HG02623 (cell line): Measurements from ENCODE around the gene CAMK1G.

Experiments used
- ATAC-seq: cut with Tn5 transposase; IDR thresholded peaks from one replicate; pipeline ENCODE4 v1.9.1; 2021; ENCODE audit warnings: moderate library complexity; ENCODE audit not compliant: unreplicated experiment

The CAMK1G gene

GRCh38 chr1:209618291-209618690 lies 34.8 kb downstream of the CAMK1G start:
- no peak for ATAC-seq

- ATAC-seq: no peak
Observed at GRCh38 chr1:209618756-209619420, 35.4 kb downstream of the CAMK1G start.

- no peak for ATAC-seq
Observed at GRCh38 chr1:209619696-209620486, 36.4 kb downstream of the CAMK1G start.

DNA sequence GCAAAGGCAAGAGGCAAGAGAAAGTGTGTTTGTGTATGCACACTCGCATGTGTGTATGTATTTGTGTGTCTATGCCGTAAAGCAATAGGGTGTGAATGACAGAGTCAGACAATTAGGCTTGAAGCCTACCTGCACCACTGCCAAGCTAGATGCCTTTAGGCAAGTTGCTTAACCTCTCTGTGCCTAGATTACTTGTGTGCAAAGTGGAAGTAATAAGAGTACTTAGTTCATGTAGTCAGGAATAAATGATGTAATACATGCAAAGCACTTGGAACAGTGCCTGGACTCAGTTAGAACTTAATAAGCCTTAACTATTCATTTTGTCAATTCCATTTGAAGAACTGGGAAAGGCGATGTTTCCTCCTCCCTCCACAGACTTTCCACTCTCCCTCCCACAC lies 37.0 kb downstream of the CAMK1G start:
- no peak for ATAC-seq

DNA sequence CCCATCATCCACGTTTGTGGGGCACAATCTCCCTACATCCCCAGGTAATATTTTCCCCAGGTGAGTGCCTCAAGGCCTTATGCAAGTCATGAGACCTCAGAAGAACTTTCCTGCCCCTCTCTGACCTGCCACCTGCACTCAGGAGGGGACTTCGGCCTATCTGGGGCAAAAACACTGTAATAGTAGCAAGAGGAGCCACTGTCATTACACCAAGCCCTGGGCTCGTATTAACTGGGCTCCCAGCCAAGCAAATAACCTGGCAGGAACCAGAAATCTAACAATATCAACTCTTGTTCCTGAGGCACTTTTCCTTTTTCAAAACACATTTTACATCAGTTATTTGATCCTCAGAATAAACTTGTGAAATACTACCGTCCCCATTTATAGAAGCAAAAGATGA lies 37.8 kb downstream of the CAMK1G start:
- no peak for ATAC-seq

DNA sequence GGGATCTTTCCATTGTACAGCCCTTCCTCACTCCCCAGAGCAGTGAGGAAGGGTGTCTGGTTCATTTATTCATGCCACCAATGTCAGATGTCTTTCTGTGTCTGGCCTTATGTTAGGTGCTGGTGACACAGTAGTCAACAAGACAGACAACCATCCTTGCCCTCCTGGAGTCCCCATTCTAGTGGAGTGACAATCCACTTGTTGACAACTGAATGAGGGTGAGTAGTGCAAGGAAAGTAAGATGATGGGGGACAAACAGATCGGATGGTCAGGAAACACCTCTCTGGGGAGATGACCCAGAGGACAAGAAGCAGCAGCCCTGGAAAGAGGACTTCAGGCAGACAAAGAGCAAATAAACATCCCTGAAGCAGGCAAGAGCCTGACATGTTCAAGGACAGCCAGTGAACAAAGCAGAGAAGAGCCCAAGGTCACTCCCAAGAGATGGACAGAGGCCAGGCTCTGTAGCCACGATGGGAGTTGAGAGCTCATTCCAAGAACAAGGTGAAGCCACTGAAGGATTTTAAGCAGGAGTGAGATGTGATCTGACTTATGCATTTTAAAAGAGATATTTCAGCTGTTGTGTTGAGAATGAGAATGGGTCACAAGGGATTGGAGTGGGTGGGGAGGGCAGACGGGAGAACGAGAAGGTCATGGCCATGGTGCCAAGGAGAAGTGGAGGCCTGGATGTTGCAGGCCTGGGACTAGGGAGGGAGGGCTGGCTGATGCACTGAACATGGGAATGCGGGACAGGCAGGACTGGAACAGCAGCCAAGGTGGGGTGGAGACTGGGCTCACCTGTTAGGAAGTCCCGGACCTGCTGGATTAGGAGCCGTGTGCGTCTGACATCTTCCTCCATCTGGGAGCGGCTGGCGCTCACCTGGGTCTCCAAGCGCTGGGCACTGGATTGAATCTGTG lies 38.5 kb downstream of the CAMK1G start:
- no peak for ATAC-seq

GRCh38 chr1:209622841-209623829 lies 39.6 kb downstream of the CAMK1G start:
- no peak for ATAC-seq

DNA sequence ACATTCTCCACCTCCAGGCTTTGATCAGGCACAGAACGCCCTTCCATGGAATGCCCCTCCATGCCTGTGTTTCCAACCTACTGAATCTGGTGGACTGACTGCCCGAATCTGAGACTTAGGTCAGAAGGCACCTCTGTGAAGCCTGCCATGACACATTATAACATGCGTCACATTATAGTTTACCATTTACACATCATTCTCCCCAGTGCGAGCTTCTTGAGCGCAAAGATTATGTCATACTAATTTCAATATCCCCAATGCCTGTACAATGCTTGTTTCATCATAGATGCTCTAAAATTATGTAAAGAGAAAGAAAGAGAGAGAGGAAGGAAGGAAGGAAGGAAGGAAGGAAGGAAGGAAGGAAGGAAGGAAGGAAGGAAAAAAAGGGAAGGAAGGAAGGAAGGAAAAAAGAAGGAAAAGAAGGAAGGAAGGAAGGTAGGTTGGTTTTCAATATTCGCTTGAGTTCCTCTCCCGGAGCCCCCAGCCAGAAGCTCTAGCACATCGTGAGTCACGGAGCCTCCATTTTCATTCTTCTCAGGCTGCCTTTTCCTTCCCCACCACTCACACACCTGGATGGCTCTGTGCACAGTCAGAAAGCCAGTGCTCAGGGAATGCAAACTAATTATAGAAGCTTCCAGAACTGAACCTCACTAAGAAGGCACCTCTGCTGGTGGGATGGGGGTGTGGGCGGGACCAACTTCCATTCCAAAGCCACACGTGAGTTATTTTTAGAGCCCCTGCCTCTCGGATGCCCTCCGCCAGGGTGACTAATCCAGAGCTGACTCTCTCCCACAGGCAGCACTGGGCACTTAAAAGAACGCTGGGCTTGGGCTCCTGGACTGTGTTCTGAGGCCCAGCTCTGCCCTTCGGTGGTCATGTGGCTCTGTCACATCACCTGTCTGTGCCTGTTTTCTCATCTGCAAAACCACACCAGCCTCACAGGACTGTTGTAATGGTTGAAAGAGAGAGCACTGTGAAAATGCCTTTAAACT lies 41.3 kb downstream of the CAMK1G start:
- no peak for ATAC-seq

DNA sequence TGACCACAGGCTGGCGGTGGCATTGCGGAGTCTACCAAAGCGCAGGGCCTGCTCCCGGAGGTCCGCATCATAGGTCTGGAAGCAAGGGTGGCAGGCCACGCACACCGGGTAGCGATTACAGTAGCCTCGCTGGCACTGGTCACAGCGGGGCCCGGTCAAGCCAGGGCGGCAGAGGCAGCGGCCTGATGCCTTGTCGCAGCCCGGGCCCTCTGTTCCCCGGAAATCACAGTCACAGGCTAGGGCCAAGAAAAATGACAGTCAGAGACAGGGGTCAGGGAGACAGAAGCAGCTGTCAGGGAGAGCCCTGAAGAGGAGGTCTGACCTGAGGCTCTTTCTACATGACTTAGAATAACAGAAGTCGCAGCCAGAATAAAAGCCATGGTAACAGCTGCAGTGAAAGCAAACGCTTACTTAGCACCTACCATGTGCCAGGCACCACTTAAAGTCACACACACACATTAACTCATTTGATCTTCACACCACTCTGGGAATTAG lies 42.3 kb downstream of the CAMK1G start:
- no peak for ATAC-seq

DNA sequence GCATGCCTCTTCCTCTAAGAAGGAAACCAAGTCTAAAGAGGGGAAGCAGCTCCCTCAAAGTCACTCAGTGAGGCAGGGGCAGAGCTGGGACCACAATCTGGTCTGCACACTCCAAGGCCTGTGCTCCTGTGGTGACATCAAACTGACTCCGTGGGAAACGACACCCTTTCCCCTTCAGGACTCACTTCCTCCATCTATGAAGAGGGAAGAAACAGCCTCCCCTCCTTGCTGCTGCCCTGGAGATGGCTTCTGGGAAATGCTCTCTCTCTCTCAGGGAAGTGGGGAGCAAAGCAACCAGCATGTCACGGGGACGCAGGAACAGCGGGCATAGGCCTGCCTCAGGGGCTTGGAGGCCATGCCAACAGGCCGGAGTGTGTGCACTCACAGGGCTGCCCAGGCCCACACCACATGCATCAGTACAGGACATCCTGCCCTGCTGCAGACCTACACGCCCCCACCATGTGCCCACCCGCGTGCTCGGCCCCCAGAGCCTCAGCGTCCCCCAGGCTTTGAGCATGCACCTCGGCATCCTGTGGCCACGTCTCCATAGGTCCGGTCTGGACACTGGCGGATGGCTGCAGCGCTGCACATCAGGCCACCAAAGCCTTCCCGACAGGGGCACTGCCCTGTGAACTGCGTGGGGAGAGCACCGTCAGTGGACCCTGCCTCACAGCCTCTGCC lies 43.0 kb downstream of the CAMK1G start:
- ATAC-seq: no peak

GRCh38 chr1:209627027-209627731 lies 43.7 kb downstream of the CAMK1G start:
- ATAC-seq: no peak

GRCh38 chr1:209627732-209628196 lies 44.2 kb downstream of the CAMK1G start:
- ATAC-seq: peak; percentile 74

- ATAC-seq: no peak
Observed at GRCh38 chr1:209628618-209629299, 45.2 kb downstream of the CAMK1G start.

DNA sequence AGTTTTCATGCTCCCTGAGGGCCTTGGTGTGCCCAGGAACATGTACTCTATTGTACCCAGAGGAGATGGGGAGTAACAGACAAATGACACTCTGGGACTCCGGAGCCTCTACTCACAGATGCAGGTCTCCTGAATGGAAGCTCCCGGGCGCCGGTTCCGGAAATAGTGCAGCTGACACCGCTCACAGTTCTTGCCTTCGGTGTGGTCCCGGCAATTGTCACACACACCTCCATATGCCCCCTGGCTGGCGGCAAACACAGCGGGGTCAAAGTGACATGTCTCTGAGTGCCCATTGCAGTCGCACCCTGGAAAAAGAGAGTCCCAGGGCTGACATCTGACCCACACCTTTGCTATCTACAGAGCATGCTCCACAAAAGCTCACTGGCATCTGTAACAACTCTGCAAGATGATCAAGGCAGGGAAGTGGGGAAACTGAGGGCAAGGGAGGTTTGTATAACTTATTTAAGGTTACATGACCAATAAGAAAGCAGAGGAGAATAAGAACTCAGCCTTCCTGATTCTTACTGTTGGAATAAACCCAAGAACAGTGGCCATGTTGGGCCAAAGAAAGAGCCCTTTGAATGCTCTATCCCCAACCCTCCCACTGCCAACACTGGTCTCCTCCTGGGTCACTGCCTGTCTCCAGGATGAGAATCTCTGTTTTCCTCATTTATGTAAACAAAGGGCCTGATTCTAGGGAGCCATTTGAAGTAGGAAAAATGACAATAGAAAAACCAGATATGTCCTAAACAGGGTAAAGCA lies 46.3 kb downstream of the CAMK1G start:
- ATAC-seq: no peak

DNA sequence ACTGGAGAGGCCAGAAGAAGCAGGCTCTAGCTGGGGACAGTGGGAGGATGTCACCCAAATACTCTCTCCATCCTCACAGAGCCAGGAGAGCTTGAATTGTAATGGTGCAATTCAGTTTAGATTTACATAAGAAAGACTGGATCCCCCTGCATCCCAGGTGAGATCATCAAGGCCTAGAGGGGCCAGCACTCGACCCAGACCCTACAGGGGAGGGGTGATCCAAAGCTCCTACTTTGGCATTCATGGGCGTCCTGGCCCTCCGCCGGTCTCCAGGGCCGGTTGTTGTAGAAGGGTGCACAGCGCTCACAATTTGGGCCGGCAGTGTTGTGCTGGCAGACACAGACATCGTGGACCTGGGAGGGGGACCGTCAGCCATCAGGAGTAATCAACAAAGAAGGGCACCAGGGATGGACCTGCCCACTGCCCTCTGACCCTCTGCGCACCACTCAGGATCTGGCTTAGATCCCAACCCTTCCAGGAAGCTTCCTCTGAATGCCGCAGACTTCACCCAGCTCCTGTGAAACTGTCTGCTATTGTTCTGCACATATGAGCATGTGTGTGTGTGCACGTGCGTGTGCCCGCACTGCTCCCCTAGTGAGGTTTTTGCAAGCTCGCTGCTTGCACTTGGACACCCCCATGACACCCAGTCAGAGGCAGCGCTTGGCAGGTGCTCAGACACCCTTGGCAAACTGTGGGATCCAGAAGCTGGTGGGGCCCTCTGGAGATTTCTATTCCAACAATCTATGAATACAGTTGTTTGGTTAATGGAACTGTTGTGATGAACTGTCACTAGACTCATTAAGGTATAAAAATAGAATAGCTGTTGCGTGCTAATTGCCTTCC lies 47.1 kb downstream of the CAMK1G start:
- no peak for ATAC-seq
